ENCODE measurements around the gene RASA3. TPM values are rescaled to one million over a fixed set of nuclear protein-coding genes. Genes with fewer than 3 reads are reported as not detected.

RASA3 gene
- total and polyA plus RNA-seq, 2 donors (not counting 3 experiments of a cell fraction or from before 2014, with no cell fraction given), result 26.5 to 53.8 TPM

GRCh38 chr13:114063545-114064449 lies 68.6 kb downstream of the RASA3 start:
- Histone ChIP-seq H3K4me3 (replicated peaks in 1 of 3; ENCODE audit: insufficient read depth in 1 of 3, low read depth in 1 of 3, low read length in 3 of 3) (no peak overlapping the region), H3K9me1 (replicated peaks; ENCODE audit: control insufficient read depth, extremely low read depth, insufficient read depth, low read length) (no peaks in the 10 kb centered on the region), H3K4me2 (ENCODE audit: insufficient read depth, low read length) (peak overlapping the region; percentile 55), H4K20me1 (replicated peaks; ENCODE audit: control insufficient read depth, extremely low read depth, insufficient read depth, low read length) (no peaks in the 10 kb centered on the region), H3K36me3 (ENCODE audit: control insufficient read depth in 2 of 2, extremely low read depth in 1 of 2, insufficient read depth in 2 of 2, low read length in 2 of 2) (peaks cover 0 to 1% of the 10 kb centered on the region in 2 experiments), H3K4me1 (ENCODE audit: control insufficient read depth, extremely low read depth, insufficient read depth, low read length) (peaks cover 46% of the 10 kb centered on the region), H3K9ac (replicated peaks; ENCODE audit: extremely low read depth, insufficient read depth, low read length) (peak overlapping the region; percentile 82), H3K9me3 (replicated peaks; ENCODE audit: control insufficient read depth, insufficient read depth, low read length) (no peaks in the 10 kb centered on the region), H2AFZ (ENCODE audit: low read depth, low read length) (no peak overlapping the region), H3K79me2 (ENCODE audit: control insufficient read depth, insufficient read depth, low read length) (peaks cover 78% of the 10 kb centered on the region), H3K27ac (ENCODE audit: insufficient read depth, low read depth, low read length) (peak overlapping the region; percentile 95), H3K27me3 (ENCODE audit: control insufficient read depth in 2 of 2, insufficient read depth in 2 of 2, low read length in 2 of 2) (no peaks in the 10 kb centered on the region)
- CTCF ChIA-PET, result interaction anchor here (2.1 kb wide), 1 partner anchor 65 kb away, joined by 6 read pairs; no protein-coding TSS in a partner anchor
- dilution Hi-C loops (cut with MboI; ENCODE audit: extremely low pct_ligation_motif_present, low sequenced_read_pairs) (no loop called here), intact Hi-C loops (cut with micrococcal nuclease) (loop anchor here (2.0 kb wide), 2 partner anchors 29 to 59 kb away; no protein-coding TSS in a partner anchor)
- no TSS peak for BruUV-seq (replicated peaks)
- FAIRE-seq (no peak), DNase-seq (ENCODE audit: low read depth, low spot score) (no peak)
- POLR2A ChIA-PET, result no interaction called here
- TF ChIP-seq MAX (IDR thresholded peaks at IDR 0.05; ENCODE audit: insufficient read depth, insufficient read length) (no peak), GATA2 (IDR thresholded peaks at IDR 0.05; ENCODE audit: insufficient read depth, insufficient read length, low read depth, low read length) (no peak), POLR2AphosphoS5 (IDR thresholded peaks at IDR 0.05; ENCODE audit: insufficient read depth, low read depth, low read length) (no peak), JUN (IDR thresholded peaks at IDR 0.05; ENCODE audit: borderline replicate concordance, insufficient read depth, insufficient read length, low read depth) (no peak), MYC (IDR thresholded peaks at IDR 0.05; ENCODE audit: low read depth, low read length) (no peak), EZH2 (IDR thresholded peaks at IDR 0.05; ENCODE audit: borderline replicate concordance, low read depth, low read length, severe bottlenecking) (no peak), CTCF (IDR thresholded peaks at IDR 0.05; ENCODE audit: extremely low read depth in 1 of 2, insufficient read depth in 1 of 2, low read depth in 1 of 2, low read length in 2 of 2) (no peak), FOS (IDR thresholded peaks at IDR 0.05; ENCODE audit: borderline replicate concordance, insufficient read depth, low read length) (no peak), POLR2A (IDR thresholded peaks at IDR 0.05; ENCODE audit: low read depth, low read length) (no peak)

Measured in endothelial cell of umbilical vein (primary cell).